Esophagus squamous epithelium (tissue), 4 donors: ENCODE results near the gene CIPC.

Source experiments
- POLR2A ChIP-seq, 4 donors: fragments of 450-650 bp; IDR thresholded peaks; one replicate each; pipeline ENCODE4 v1.6.1; 2017; ENCODE audit warnings: antibody characterized with exemption in 4 of 4, mild to moderate bottlenecking in 4 of 4, moderate library complexity in 3 of 4
- TF ChIP-seq, protein P1 (sequence below), 6 experiments: fragments of 450-650 bp in 4 of 6; fragments of 200-600 bp in 2 of 6; sonication (generic) in 2 of 6; IDR thresholded peaks; one replicate each; pipeline ENCODE4 v1.5.1; 2016 to 2019; ENCODE audit warnings: antibody characterized with exemption in 6 of 6, mild to moderate bottlenecking in 4 of 6, moderate library complexity in 4 of 6

DNA sequence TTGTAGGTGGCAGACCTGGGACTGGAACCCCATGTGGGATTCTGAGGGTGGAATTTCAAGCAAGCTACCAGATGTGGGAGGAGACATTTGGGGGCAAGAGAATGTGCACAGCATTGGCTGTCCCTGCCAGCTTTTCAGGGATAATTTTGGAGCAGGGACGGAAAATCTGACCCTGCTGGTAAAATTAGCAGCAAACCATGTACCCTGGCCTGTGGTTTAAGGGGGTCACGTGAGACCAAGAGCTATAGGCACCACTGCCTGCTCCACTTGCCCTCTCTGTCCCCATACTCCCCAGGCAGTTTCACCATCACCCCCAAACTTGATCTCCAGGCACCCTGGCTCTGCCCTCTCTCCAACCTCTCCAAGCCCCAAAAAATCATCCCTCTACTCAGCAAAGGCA, 57.0 kb downstream of the CIPC start:
- TF ChIP-seq POLR2A (IDR thresholded peaks at IDR 0.05): no peak
- TF ChIP-seq, protein P1, sequence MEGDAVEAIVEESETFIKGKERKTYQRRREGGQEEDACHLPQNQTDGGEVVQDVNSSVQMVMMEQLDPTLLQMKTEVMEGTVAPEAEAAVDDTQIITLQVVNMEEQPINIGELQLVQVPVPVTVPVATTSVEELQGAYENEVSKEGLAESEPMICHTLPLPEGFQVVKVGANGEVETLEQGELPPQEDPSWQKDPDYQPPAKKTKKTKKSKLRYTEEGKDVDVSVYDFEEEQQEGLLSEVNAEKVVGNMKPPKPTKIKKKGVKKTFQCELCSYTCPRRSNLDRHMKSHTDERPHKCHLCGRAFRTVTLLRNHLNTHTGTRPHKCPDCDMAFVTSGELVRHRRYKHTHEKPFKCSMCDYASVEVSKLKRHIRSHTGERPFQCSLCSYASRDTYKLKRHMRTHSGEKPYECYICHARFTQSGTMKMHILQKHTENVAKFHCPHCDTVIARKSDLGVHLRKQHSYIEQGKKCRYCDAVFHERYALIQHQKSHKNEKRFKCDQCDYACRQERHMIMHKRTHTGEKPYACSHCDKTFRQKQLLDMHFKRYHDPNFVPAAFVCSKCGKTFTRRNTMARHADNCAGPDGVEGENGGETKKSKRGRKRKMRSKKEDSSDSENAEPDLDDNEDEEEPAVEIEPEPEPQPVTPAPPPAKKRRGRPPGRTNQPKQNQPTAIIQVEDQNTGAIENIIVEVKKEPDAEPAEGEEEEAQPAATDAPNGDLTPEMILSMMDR (IDR thresholded peaks at IDR 0.05): no peak
